Type B pancreatic cell (in vitro differentiated cells): Measurements from ENCODE around the gene TMEM141. TPM values are rescaled to one million over a fixed set of nuclear protein-coding genes. Genes with fewer than 3 reads are reported as not detected.
A peak's percentile ranks its signal among the peaks of the same experiment; 100 is the strongest.

ENCODE experiments used
- DNase-seq: peaks from one replicate; pipeline ENCODE4 v3.0.0; 2021; ENCODE audit warnings: mixed read lengths; ENCODE audit not compliant: unreplicated experiment; ENCODE audit errors: extremely low spot score
- H3K27ac Mint-ChIP-seq: 2 replicates; pipeline ENCODE4 v1.8.0; 2021; ENCODE audit warnings: mild to moderate bottlenecking, mixed read lengths
- H3K27me3 Mint-ChIP-seq: 2 replicates; pipeline ENCODE4 v1.8.0; 2021; ENCODE audit warnings: mixed read lengths
- H3K36me3 Mint-ChIP-seq: 2 replicates; pipeline ENCODE4 v1.8.0; 2021; ENCODE audit warnings: mixed read lengths
- H3K4me1 Mint-ChIP-seq: one replicate; pipeline ENCODE4 v1.8.0; 2021; ENCODE audit warnings: mixed read lengths; ENCODE audit not compliant: unreplicated experiment
- H3K4me3 Mint-ChIP-seq: 2 replicates; pipeline ENCODE4 v1.8.0; 2021; ENCODE audit warnings: mild to moderate bottlenecking, mixed read lengths
- H3K9me3 Mint-ChIP-seq: 2 replicates; pipeline ENCODE4 v1.8.0; 2021; ENCODE audit warnings: mixed read lengths
- CTCF ChIP-seq: fragments of 200-600 bp; sonication (generic); conservative IDR thresholded peaks from 2 replicates; pipeline ENCODE4 v1.5.0; 2021; ENCODE audit warnings: antibody characterized with exemption, mild to moderate bottlenecking
- total RNA-seq: library from RNA; stranded (reverse); gene quantifications from 2 replicates; pipeline ENCODE4 v1.2.1, GENCODE V29; 2021; ENCODE audit warnings: low replicate concordance

TMEM141 gene
- total RNA-seq, 1 donor from 2014 or later: 62.3 TPM

- H3K36me3 Mint-ChIP-seq: no peaks in the 10 kb centered on the region
- peaks cover 15% of the 10 kb centered on the region for H3K27me3 Mint-ChIP-seq
- no peak for TF ChIP-seq CTCF
- no peak overlapping the region for H3K27ac Mint-ChIP-seq
- H3K4me1 Mint-ChIP-seq: peaks cover 6% of the 10 kb centered on the region
- H3K4me3 Mint-ChIP-seq: no peak overlapping the region
- H3K9me3 Mint-ChIP-seq: peaks cover 5% of the 10 kb centered on the region
- no peak for DNase-seq
Observed at GRCh38 chr9:136773386-136774044, 17.6 kb upstream of the TMEM141 start.

- no peak for TF ChIP-seq CTCF
- no peak overlapping the region for H3K4me3 Mint-ChIP-seq
- peaks cover 5% of the 10 kb centered on the region for H3K9me3 Mint-ChIP-seq
- H3K4me1 Mint-ChIP-seq: peaks cover 6% of the 10 kb centered on the region
- DNase-seq: no peak
- no peaks in the 10 kb centered on the region for H3K36me3 Mint-ChIP-seq
- no peak overlapping the region for H3K27ac Mint-ChIP-seq
- peaks cover 24% of the 10 kb centered on the region for H3K27me3 Mint-ChIP-seq
Observed at GRCh38 chr9:136774416-136775045, 16.6 kb upstream of the TMEM141 start.

GRCh38 chr9:136775191-136775590 is 16.0 kb upstream of the TMEM141 start:
- no peak overlapping the region for H3K4me3 Mint-ChIP-seq
- TF ChIP-seq CTCF: no peak
- H3K4me1 Mint-ChIP-seq: peaks cover 6% of the 10 kb centered on the region
- H3K27me3 Mint-ChIP-seq: peaks cover 30% of the 10 kb centered on the region
- no peak for DNase-seq
- H3K27ac Mint-ChIP-seq: no peak overlapping the region
- H3K9me3 Mint-ChIP-seq: peaks cover 5% of the 10 kb centered on the region
- H3K36me3 Mint-ChIP-seq: no peaks in the 10 kb centered on the region

GRCh38 chr9:136776947-136777346 is 14.2 kb upstream of the TMEM141 start:
- Mint-ChIP-seq H3K27ac (peak overlapping the region; percentile 65), H3K4me3 (peak overlapping the region; percentile 40), H3K27me3 (peaks cover 47% of the 10 kb centered on the region), H3K4me1 (peaks cover 10% of the 10 kb centered on the region), H3K36me3 (no peaks in the 10 kb centered on the region), H3K9me3 (peaks cover 5% of the 10 kb centered on the region)
- TF ChIP-seq CTCF: no peak
- DNase-seq: no peak

- peaks cover 5% of the 10 kb centered on the region for H3K9me3 Mint-ChIP-seq
- peaks cover 50% of the 10 kb centered on the region for H3K27me3 Mint-ChIP-seq
- peak overlapping the region; percentile 65 for H3K27ac Mint-ChIP-seq
Observed at GRCh38 chr9:136777359-136777758, 13.8 kb upstream of the TMEM141 start.

More at GRCh38 chr9:136777359-136777758, 13.8 kb upstream of the TMEM141 start:
- H3K4me3 Mint-ChIP-seq: peak overlapping the region; percentile 40
- no peaks in the 10 kb centered on the region for H3K36me3 Mint-ChIP-seq
- H3K4me1 Mint-ChIP-seq: peaks cover 10% of the 10 kb centered on the region
- no peak for DNase-seq
- no peak for TF ChIP-seq CTCF
